Pons (tissue), 1 donor: ENCODE results near the gene CERS6.

Experiments
- DNase-seq: peaks from one replicate; pipeline ENCODE4 v3.0.0-alpha.2; 2016; ENCODE audit warnings: low spot score

CERS6 gene

GRCh38 chr2:168443818-168444217, 12.3 kb upstream of the CERS6 start:
- no peak for DNase-seq

- DNase-seq = no peak
Observed at GRCh38 chr2:168445960-168446359, 10.1 kb upstream of the CERS6 start.

GRCh38 chr2:168448980-168449379, 7.1 kb upstream of the CERS6 start:
- no peak for DNase-seq

- DNase-seq = no peak
Observed at GRCh38 chr2:168449419-168449818, 6.7 kb upstream of the CERS6 start.

- DNase-seq = no peak
Observed at GRCh38 chr2:168450171-168450570, 5.9 kb upstream of the CERS6 start.

GRCh38 chr2:168450732-168451131, 5.3 kb upstream of the CERS6 start:
- no peak for DNase-seq

- no peak for DNase-seq
Observed at GRCh38 chr2:168452781-168453180, 3.3 kb upstream of the CERS6 start.

GRCh38 chr2:168453404-168453803, 2.7 kb upstream of the CERS6 start:
- no peak for DNase-seq

GRCh38 chr2:168454737-168455644, 1.1 kb upstream of the CERS6 start:
- DNase-seq = no peak

GRCh38 chr2:168456521-168457189, 583 bp downstream of the CERS6 start:
- DNase-seq = no peak

GRCh38 chr2:168457190-168457895, 1.3 kb downstream of the CERS6 start:
- peak; percentile 17 for DNase-seq

GRCh38 chr2:168458139-168458538, 2.1 kb downstream of the CERS6 start:
- DNase-seq = no peak

- DNase-seq = no peak
Observed at GRCh38 chr2:168459256-168459655, 3.2 kb downstream of the CERS6 start.

- DNase-seq = no peak
Observed at GRCh38 chr2:168460571-168460970, 4.5 kb downstream of the CERS6 start.

- DNase-seq = no peak
Observed at GRCh38 chr2:168461178-168461941, 5.3 kb downstream of the CERS6 start.

GRCh38 chr2:168461942-168462331, 5.9 kb downstream of the CERS6 start:
- no peak for DNase-seq

- no peak for DNase-seq
Observed at GRCh38 chr2:168462543-168463045, 6.5 kb downstream of the CERS6 start.

GRCh38 chr2:168465594-168465993, 9.5 kb downstream of the CERS6 start:
- DNase-seq = no peak

GRCh38 chr2:168466190-168466737, 10.2 kb downstream of the CERS6 start:
- no peak for DNase-seq

- DNase-seq = no peak
Observed at GRCh38 chr2:168466834-168467565, 10.9 kb downstream of the CERS6 start.

GRCh38 chr2:168467729-168468128, 11.7 kb downstream of the CERS6 start:
- DNase-seq = no peak
